H9 (cell line): ENCODE data around the gene RAB40B. TPM values are rescaled to one million over a fixed set of nuclear protein-coding genes. Genes with fewer than 3 reads are reported as not detected.

Experiments used
- DNase-seq: peaks from one replicate; pipeline ENCODE4 v3.0.0-alpha.2; 2017
- H2AFZ ChIP-seq: one replicate; pipeline ENCODE4 v1.6.1; 2013; ENCODE audit warnings: mild to moderate bottlenecking, low read length, control low read depth, moderate library complexity
- H2AK5ac ChIP-seq: 2 replicates; pipeline ENCODE4 v1.6.1; 2013; ENCODE audit warnings: low read length, control low read depth, mixed read lengths; ENCODE audit not compliant: insufficient read length
- H2BK120ac ChIP-seq: one replicate; pipeline ENCODE4 v1.6.1; 2013; ENCODE audit warnings: low read depth, mild to moderate bottlenecking, low read length, control low read depth, inconsistent platforms; ENCODE audit not compliant: poor library complexity, severe bottlenecking
- H2BK12ac ChIP-seq: 2 replicates; pipeline ENCODE4 v1.6.1; 2013; ENCODE audit warnings: low read length, control low read depth, mixed read lengths, low read depth; ENCODE audit not compliant: insufficient read length
- H2BK15ac ChIP-seq: 2 replicates; pipeline ENCODE4 v1.6.1; 2013; ENCODE audit warnings: low read depth, low read length, control low read depth
- H2BK20ac ChIP-seq: one replicate; pipeline ENCODE4 v1.6.1; 2013; ENCODE audit warnings: low read depth, mild to moderate bottlenecking, low read length, control low read depth, inconsistent platforms; ENCODE audit not compliant: poor library complexity, severe bottlenecking
- H2BK5ac ChIP-seq: 2 replicates; pipeline ENCODE4 v1.6.1; 2013; ENCODE audit warnings: low read length, control low read depth, mixed read lengths; ENCODE audit not compliant: insufficient read length
- H3K14ac ChIP-seq: 2 replicates; pipeline ENCODE4 v1.6.1; 2013; ENCODE audit warnings: low read length, control low read depth; ENCODE audit not compliant: insufficient read depth
- H3K18ac ChIP-seq: 2 replicates; pipeline ENCODE4 v1.6.1; 2013; ENCODE audit warnings: low read depth, mild to moderate bottlenecking, mixed read lengths, low read length, control low read depth; ENCODE audit not compliant: insufficient read length
- H3K23ac ChIP-seq: 2 replicates; pipeline ENCODE4 v1.6.1; 2013; ENCODE audit warnings: low read length, control low read depth, mixed read lengths, low read depth; ENCODE audit not compliant: insufficient read length
- H3K23me2 ChIP-seq: 2 replicates; pipeline ENCODE4 v1.6.1; 2013; ENCODE audit warnings: low read depth, mild to moderate bottlenecking, mixed read lengths, low read length, control low read depth; ENCODE audit not compliant: insufficient read length, poor library complexity, severe bottlenecking
- H3K27ac ChIP-seq: 2 replicates; pipeline ENCODE4 v1.5.1; 2013; ENCODE audit warnings: low read length, control low read depth, mixed read lengths, low read depth; ENCODE audit not compliant: insufficient read length
- H3K27me3 ChIP-seq: 2 replicates; pipeline ENCODE4 v1.6.1; 2013; ENCODE audit warnings: low read length, control low read depth, inconsistent platforms; ENCODE audit not compliant: insufficient read depth
- H3K4ac ChIP-seq: 2 replicates; pipeline ENCODE4 v1.6.1; 2013; ENCODE audit warnings: low read depth, mild to moderate bottlenecking, control low read depth, inconsistent platforms, low read length, moderate library complexity
- H3K4me1 ChIP-seq: 2 replicates; pipeline ENCODE4 v1.6.1; 2013; ENCODE audit warnings: low read length, control low read depth, inconsistent platforms; ENCODE audit not compliant: insufficient read depth
- H3K4me2 ChIP-seq: 2 replicates; pipeline ENCODE4 v1.6.1; 2013; ENCODE audit warnings: low read length, control low read depth, mixed read lengths; ENCODE audit not compliant: insufficient read length, insufficient read depth
- H3K56ac ChIP-seq: 2 replicates; pipeline ENCODE4 v1.6.1; 2013; ENCODE audit warnings: low read depth, mild to moderate bottlenecking, mixed read lengths, low read length, control low read depth; ENCODE audit not compliant: insufficient read length
- H3K79me1 ChIP-seq: 2 replicates; pipeline ENCODE4 v1.6.1; 2013; ENCODE audit warnings: low read depth, mild to moderate bottlenecking, moderate library complexity, low read length, control low read depth, inconsistent platforms; ENCODE audit not compliant: insufficient read depth, poor library complexity, severe bottlenecking
- H3K79me2 ChIP-seq: 2 replicates; pipeline ENCODE4 v1.6.1; 2013; ENCODE audit warnings: low read length, control low read depth, inconsistent platforms; ENCODE audit not compliant: insufficient read depth
- H3K9ac ChIP-seq: 2 replicates; pipeline ENCODE4 v1.6.1; 2013; ENCODE audit warnings: low read length, control low read depth, mixed read lengths; ENCODE audit not compliant: insufficient read length; ENCODE audit errors: extremely low read depth
- H3K9me3 ChIP-seq: one replicate; pipeline ENCODE4 v1.6.1; 2013; ENCODE audit warnings: low read depth, low read length, inconsistent platforms; ENCODE audit not compliant: control insufficient read depth
- H3T11ph ChIP-seq: one replicate; pipeline ENCODE4 v1.6.1; 2013; ENCODE audit warnings: mild to moderate bottlenecking, low read length, control low read depth, inconsistent platforms
- H4K20me1 ChIP-seq: one replicate; pipeline ENCODE4 v1.6.1; 2013; ENCODE audit not compliant: control insufficient read depth, insufficient read length, insufficient read depth
- H4K5ac ChIP-seq: 2 replicates; pipeline ENCODE4 v1.6.1; 2013; ENCODE audit warnings: low read depth, mild to moderate bottlenecking, mixed read lengths, low read length, control low read depth; ENCODE audit not compliant: insufficient read length
- H4K8ac ChIP-seq: replicated peaks from 2 replicates; pipeline ENCODE4 v1.6.1; 2013; ENCODE audit warnings: low read length, control low read depth, mixed read lengths, low read depth; ENCODE audit not compliant: insufficient read length
- H4K91ac ChIP-seq: 2 replicates; pipeline ENCODE4 v1.6.1; 2013; ENCODE audit warnings: low read depth, mild to moderate bottlenecking, moderate library complexity, mixed read lengths, low read length, control low read depth; ENCODE audit not compliant: insufficient read length
- H3K27ac Mint-ChIP-seq, 3 experiments: 2 replicates in 2 of 3; 3 replicates in 1 of 3; pipeline ENCODE4 v1.8.0; 2020 to 2021; ENCODE audit warnings: mixed read lengths in 3 of 3, mild to moderate bottlenecking in 1 of 3, moderate library complexity in 1 of 3
- H3K27me3 Mint-ChIP-seq: 2 replicates; pipeline ENCODE4 v1.8.0; 2021; ENCODE audit warnings: low read depth, mild to moderate bottlenecking, moderate library complexity, mixed read lengths
- H3K36me3 Mint-ChIP-seq, 3 experiments: 2 replicates in 2 of 3; 3 replicates in 1 of 3; pipeline ENCODE4 v1.8.0; 2020 to 2021; ENCODE audit warnings: low read depth in 3 of 3, mixed read lengths in 3 of 3; ENCODE audit not compliant: insufficient read depth in 1 of 3
- H3K4me1 Mint-ChIP-seq, 2 experiments: 2 replicates each; pipeline ENCODE4 v1.8.0; 2020; ENCODE audit warnings: mixed read lengths in 2 of 2
- H3K4me3 Mint-ChIP-seq, 2 experiments: 2 replicates in 1 of 2; 3 replicates in 1 of 2; pipeline ENCODE4 v1.8.0; 2020 to 2021; ENCODE audit warnings: mild to moderate bottlenecking in 2 of 2, mixed read lengths in 2 of 2, moderate library complexity in 1 of 2
- H3K9me3 Mint-ChIP-seq, 2 experiments: 2 replicates in 1 of 2; 3 replicates in 1 of 2; pipeline ENCODE4 v1.8.0; 2020; ENCODE audit warnings: mild to moderate bottlenecking in 2 of 2, mixed read lengths in 2 of 2, moderate library complexity in 1 of 2
- CTCF ChIP-seq: fragments of 200-600 bp; sonication (generic); conservative IDR thresholded peaks from 3 replicates; pipeline ENCODE4 v1.8.0; 2021; ENCODE audit warnings: antibody characterized with exemption, mild to moderate bottlenecking
- WGBS: extraction: QIAGEN DNeasy Blood & Tissue Kit; methylation state at CpG from one replicate; pipeline ENCODE4 v1.1.7; 2013; ENCODE audit warnings: missing lambda C conversion rate, low lambda C conversion rate, mixed read lengths; ENCODE audit not compliant: insufficient read length; ENCODE audit errors: extremely low coverage; 5-methylcytosine and 5-hydroxymethylcytosine counted together
- total RNA-seq: library from RNA; stranded (reverse); gene quantifications from 2 replicates; pipeline ENCODE4 v1.2.1, GENCODE V29; 2021

The RAB40B gene
- total RNA-seq, 1 experiment from 2014 or later: 3.5 TPM

- Histone ChIP-seq H2BK15ac (no peak overlapping the region), H3K9me3 (no peaks in the 10 kb centered on the region), H2BK20ac (no peak overlapping the region), H2BK12ac (no peak overlapping the region), H4K5ac (no peak overlapping the region), H3K56ac (no peak overlapping the region), H2BK120ac (no peak overlapping the region), H4K8ac (no peak overlapping the region), H3K27me3 (no peaks in the 10 kb centered on the region), H3K4me2 (no peak overlapping the region), H4K91ac (no peak overlapping the region), H3K4ac (no peak overlapping the region), H2BK5ac (no peak overlapping the region), H3K27ac (no peak overlapping the region), H3K18ac (no peak overlapping the region), H3K9ac (no peak overlapping the region), H3K23me2 (no peaks in the 10 kb centered on the region), H3K23ac (no peak overlapping the region), H2AFZ (no peak overlapping the region), H3K79me1 (no peaks in the 10 kb centered on the region), H3K14ac (no peak overlapping the region), H3K79me2 (no peaks in the 10 kb centered on the region), H3T11ph (no peak overlapping the region), H4K20me1 (no peaks in the 10 kb centered on the region), H2AK5ac (no peak overlapping the region), H3K4me1 (no peaks in the 10 kb centered on the region; the same call in 1 of the 2 replicates)
- no peak overlapping the region for H3K4me3 Mint-ChIP-seq
- no peak for TF ChIP-seq CTCF
- no peak for DNase-seq
- peaks cover 0 to 3% of the 10 kb centered on the region in 2 experiments; a peak in 1 of 5 replicates for H3K9me3 Mint-ChIP-seq
- H3K36me3 Mint-ChIP-seq: no peaks in the 10 kb centered on the region
- WGBS: 100% methylated on average over 2 of the region's 19 CpGs
- peaks cover 3% of the 10 kb centered on the region for H3K27me3 Mint-ChIP-seq
- no peak overlapping the region for H3K27ac Mint-ChIP-seq
- peaks cover 4 to 10% of the 10 kb centered on the region in 2 experiments for H3K4me1 Mint-ChIP-seq
Measured at GRCh38 chr17:82670661-82671450, 27.6 kb downstream of the RAB40B start.
